Measurements from ENCODE around the gene DPYD. TPM values are rescaled to one million over a fixed set of nuclear protein-coding genes. Genes with fewer than 3 reads are reported as not detected.

DPYD gene
- total RNA-seq, 2 donors from 2014 or later = 40.3 to 50.3 TPM

DNA sequence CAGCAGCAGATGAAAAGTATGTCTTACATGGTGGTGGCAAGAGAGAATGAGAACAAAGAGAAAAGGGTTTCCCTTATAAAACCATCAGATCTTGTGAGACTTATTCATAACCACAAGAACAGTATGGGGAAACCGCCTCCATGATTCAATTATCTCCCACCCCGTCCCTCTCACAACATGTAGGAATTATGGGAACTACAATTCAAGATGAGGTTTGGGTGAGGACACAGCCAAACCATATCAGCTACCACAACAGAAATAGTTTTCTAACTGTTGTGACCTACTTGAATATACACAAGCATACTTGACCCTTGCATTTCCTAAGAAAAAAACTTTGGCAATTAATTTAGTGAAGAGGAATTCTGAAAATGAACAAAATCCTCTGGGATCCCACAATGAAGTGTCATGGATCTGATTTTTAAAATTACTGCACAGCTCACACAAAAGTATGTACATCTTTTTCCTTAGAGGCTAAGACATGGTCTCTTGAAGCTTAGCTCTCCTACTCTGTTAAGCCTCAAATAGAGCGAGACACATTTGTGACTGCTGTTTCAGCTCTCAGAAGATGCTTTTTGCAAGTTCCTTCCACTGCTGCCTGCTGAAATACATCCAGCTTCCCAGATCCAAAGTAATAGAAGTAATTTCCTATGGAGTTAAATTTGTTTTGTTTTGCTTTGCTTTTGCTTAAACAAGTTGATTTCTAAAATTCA lies 265.8 kb downstream of the DPYD start:
- DNase-seq (ENCODE audit: low spot score) = no peak
- intact Hi-C loops (cut with DNase I) = no loop called here

DNA sequence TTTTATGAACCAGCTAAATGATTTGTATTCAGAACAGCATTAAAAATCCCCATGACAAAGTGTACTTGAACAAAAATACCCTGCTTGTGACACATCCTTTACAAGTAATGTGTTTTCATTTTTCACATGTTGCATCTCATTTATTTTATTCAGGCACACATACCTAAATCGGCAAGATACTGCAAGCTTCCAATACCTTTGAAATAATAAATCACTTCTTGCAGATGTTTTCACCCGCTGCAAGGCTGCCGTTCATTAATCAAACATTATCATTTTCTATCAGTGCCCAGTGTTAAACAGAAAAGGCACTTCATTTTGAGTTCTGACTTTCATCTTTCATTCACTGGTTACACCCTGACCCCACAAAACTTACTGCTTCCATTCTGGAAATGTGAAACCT lies 269.6 kb downstream of the DPYD start:
- intact Hi-C loops (cut with DNase I) = no loop called here
- DNase-seq (ENCODE audit: low spot score) = no peak

DNA sequence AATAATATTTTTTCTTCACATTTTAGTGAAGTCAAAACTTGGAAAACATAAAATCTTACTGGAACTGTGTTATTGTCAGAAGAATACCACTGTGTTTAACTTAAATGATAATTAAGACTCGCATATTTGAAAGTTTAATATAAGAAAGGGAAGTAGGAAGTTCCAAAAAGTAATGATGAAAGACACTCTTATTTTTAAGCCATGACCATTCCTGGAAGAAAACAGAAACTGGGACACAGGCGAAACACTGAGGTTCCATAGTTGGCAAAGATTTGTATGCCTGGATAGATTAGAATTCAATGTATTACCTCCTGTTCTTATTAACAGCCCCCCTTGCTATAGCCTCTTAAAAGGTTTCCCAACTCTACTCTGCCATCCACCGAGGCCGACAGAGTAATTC lies 271.2 kb downstream of the DPYD start:
- intact Hi-C loops (cut with DNase I) = no loop called here
- DNase-seq (ENCODE audit: low spot score) = no peak

DNA sequence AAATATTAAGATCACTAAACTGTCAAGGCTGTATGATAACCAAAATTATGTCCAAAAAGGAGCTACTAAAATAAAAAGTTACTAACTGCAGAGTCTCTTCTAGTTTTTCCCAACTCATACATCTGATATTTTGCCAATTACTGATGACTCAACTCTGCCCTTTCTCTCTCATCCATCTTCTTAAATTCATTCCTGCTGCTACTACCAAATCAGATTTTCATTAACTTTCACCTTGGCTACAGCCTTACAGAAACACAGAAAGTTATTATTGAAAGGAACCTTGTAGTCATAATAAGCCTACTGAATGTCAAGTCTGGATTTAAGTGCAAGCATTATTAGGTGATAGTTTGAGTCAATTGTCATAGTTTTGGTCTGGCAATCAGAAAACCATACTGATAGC lies 273.1 kb downstream of the DPYD start:
- DNase-seq (ENCODE audit: low spot score) = no peak
- intact Hi-C loops (cut with DNase I) = no loop called here

DNA sequence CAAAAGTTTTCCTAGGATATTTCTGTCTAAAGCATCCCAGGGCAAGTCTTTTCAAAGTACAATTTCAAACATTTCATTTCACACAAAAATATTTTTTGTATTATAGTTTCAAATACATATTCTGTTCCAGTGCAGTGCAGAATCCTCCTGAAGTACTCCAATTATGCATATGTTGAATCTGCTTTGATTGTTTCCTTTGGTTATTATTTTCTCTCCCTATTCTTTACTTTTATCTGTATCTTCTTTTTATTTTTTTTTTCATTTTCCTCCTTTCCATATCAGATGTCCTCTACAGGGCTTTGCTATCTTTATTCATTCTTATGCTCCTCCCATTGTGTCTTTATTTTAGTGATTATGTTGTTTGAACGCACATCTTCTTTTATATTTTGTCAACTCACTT lies 274.8 kb downstream of the DPYD start:
- DNase-seq (ENCODE audit: low spot score) = no peak
- intact Hi-C loops (cut with DNase I) = no loop called here

DNA sequence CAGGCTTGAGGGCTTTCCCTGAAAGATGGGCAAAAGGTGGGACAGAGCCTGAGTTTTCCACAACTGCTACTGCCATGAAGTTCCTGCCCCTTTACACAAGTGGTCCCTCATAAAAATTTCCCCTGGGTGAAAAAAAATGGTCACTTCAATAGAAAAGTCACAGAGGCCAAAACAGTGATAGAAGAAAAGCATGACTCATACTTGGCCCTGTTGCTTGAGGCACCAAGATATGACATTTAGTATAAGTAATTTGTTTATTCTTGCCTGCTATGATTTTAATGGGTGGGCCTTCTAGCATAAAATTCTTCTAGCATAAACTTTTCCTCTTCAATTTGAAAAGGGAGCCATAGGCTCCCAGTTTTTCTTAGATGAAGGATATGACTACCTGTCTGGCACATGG lies 280.2 kb downstream of the DPYD start:
- no peak for DNase-seq (ENCODE audit: low spot score)
- intact Hi-C loops (cut with DNase I) = no loop called here

DNA sequence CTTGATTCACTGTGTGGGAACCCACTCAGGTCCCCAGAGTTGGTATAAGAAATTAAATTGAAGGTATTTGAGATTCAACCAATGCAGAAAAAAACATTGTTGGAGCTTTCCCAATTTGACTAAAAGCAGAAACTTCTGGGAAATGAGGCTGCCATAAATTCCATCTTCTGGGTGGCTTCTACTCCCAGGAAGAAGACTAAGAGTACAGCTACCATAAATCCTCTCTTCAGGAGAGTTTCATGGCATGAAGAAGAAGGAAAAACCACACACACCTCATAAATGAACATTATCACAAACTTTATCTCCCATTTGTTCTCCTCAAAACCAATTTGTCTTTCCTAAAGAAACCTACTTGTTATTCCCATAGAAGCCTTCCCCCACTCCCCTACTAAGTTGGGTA lies 283.9 kb downstream of the DPYD start:
- intact Hi-C loops (cut with DNase I) = no loop called here
- no peak for DNase-seq (ENCODE audit: low spot score)

DNA sequence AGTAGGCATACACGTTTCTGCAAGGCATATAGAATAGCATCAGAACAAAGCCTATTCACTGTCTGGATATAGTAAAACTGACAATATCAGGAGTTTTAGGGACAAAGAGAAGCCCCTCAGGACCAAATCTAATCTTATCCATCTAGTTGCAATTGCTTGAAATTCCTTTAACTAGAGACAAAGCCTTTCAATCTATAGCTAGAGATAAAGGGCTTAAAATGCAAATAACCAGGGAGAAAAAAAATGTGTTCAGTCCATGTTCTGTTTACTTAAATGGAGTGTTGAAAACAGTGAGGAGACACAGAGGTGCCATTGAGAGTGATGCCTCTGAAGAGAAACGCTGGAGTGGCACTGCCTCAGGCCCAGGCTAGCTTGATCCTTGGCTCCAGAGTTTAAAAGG lies 286.1 kb downstream of the DPYD start:
- no peak for DNase-seq (ENCODE audit: low spot score)
- intact Hi-C loops (cut with DNase I) = no loop called here

DNA sequence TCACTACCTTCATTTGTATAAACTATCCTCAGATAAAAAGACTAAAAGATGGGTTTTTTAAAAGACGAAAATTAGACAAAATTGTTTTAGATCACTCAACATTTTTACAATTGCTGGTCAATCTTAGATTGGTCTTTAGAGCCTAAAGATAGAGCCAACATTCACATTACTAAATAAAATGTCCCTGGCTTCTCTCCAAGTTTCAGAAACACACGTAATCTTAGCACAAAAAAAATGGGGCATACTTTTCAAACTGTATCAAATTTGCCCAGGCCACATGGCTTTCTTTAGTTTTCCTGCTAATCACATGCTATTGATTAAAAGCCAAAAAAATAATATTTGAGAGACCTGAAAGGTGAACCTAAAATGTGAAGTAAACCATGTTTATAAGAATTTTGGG lies 288.1 kb downstream of the DPYD start:
- intact Hi-C loops (cut with DNase I) = no loop called here
- DNase-seq (ENCODE audit: low spot score) = no peak

DNA sequence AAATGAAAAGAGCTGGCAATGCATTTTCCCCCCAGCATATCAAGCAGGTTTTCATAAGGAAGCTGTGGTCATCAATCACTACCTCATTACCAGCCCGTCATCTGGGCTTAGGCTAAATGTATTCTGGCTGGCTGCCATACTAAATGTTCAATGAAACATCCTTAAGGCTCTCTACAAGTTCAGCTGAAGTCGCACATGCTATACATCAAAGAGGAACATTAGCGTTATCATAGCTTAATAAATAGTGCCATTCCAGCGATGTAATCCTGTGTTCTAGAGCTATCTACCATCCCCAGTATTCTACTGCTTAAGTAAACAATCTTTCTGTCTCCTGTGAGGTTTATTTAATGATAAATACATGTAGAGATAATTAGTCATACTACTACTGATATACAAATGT lies 288.8 kb downstream of the DPYD start:
- intact Hi-C loops (cut with DNase I) = no loop called here
- DNase-seq (ENCODE audit: low spot score) = no peak

DNA sequence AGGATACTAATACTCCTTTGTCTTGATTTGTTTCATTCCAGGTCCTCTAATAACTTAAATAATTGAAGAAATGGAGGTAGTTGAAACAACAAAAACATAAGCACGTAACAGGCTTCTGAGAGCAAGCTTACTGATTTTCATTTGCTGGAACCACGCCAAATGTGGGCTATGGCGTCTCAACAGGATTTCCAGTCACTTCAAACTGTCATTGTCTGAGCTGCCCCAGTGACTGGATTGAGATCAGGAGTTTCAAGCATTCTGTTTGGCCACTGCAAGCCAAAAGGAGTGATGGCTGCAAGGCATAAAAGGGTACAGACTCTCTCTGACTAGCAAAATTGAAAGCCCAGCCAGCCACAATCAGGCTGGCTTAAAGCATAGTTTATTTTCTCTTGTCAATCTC lies 289.9 kb downstream of the DPYD start:
- intact Hi-C loops (cut with DNase I) = no loop called here

DNA sequence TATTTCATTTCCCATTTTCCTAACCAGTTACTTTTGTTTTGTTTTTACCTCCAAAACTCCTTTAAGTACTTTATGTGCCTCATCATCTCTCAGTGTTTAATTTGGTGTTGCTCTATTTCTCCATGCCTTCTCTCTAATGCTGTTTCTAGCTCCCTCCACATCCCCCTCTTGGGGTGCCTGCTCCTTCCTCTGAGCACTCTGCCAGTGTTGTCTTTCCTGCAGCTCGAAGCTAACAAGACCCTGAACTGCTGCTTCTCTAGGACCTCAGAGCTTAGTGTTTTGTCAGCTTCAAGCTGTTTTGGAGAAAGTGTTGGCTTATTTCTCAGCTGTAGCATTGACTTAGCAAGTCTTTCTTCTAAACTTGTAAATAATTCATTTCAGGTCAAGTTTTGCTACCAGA lies 290.6 kb downstream of the DPYD start:
- no peak for DNase-seq (ENCODE audit: low spot score)
- intact Hi-C loops (cut with DNase I) = no loop called here

More for the DNA sequence above, 289.9 kb downstream of the DPYD start:
- DNase-seq (ENCODE audit: low spot score) = no peak

DNA sequence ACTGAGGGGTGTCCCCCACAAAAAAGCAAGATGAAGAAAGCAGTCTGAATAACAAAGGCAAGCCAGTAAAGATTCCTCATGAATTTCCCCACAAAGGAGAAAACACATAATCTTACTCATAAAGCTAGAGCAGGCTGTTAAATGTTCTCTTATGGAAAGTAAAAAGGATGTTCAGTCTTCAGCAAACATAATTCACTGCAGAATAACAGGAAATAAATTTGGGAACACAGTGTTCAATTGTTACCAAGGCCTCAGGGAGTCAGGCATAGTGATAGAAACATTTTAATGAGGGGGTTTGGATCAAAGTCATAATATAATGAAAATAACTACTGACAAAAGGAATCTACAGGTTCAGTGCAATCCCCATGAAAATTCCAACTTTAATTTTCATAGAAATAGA lies 297.6 kb downstream of the DPYD start:
- no peak for DNase-seq (ENCODE audit: low spot score)
- intact Hi-C loops (cut with DNase I) = no loop called here

DNA sequence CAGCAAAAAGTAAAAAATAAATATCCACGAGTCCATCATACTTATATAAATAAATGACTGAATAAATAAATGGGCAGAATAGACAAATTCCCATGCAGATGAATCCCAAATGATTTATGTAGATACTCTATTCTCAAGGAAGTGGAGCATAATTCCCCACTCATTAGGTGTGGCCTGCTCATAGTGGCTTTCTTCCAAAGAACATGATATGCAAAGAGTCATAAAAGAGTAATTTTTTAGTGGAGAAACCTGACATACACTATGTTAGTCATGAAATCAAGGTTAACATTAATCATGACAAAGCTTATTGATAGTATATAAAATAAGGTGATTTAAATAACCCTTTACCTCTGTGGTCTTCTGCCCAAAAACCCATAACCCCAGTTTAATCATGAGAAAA lies 298.9 kb downstream of the DPYD start:
- intact Hi-C loops (cut with DNase I) = no loop called here
- no peak for DNase-seq (ENCODE audit: low spot score)

DNA sequence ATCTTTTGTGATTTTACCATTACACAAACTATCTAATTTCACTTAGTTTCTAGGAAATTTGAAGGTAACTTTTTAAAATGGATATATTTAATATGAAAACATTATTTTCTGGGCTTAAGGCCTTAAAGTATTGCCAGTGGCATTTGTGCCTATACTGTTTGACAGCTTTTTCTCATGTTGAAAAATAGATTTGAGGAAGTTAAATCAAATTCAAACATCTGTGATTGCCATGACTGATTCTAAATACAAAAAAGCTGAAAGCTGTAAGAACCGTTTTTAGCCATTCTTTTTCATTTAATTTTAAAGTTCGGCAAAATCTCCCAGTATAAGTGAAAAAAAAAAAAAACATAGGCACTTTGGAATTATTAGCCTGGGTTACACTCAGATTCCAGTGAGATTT lies 301.1 kb downstream of the DPYD start:
- DNase-seq (ENCODE audit: low spot score) = no peak
- intact Hi-C loops (cut with DNase I) = no loop called here

DNA sequence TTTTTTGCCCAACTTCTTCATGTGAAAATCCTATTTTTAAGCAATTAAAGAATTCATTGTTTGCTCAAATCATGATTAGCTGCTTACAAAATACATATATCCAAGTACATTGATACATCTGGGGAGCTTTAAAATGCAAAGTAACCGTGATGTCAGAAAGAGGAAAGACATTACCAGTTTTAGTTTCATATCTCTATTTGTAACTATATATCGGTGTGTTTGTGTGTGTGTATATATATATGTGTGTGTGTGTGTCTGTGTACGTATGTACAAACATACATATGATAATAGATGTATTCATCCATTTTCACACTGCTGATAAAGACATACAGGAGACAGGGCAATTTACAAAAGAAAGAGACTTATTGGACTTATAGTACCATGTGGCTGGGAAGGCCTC lies 310.1 kb downstream of the DPYD start:
- no peak for DNase-seq (ENCODE audit: low spot score)
- intact Hi-C loops (cut with DNase I) = no loop called here

DNA sequence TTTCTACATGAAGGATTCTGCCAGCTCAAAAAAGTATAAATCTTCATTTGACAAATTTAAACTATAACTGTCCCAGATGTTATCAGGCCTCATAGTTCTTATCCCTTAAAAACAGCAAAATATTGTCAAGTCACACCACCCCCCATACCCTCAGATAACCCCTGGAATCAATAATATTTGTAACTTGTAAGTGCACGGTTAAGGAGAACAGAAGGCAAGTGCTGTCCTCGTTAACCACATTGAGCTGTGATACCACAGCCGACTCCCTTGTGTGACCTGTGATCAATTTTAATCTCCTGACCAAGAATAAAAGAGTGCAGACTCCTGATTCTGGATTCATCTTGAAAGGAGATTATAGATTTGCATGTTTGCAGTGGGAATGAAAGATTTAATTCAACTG lies 310.7 kb downstream of the DPYD start:
- DNase-seq (ENCODE audit: low spot score) = no peak
- intact Hi-C loops (cut with DNase I) = no loop called here

DNA sequence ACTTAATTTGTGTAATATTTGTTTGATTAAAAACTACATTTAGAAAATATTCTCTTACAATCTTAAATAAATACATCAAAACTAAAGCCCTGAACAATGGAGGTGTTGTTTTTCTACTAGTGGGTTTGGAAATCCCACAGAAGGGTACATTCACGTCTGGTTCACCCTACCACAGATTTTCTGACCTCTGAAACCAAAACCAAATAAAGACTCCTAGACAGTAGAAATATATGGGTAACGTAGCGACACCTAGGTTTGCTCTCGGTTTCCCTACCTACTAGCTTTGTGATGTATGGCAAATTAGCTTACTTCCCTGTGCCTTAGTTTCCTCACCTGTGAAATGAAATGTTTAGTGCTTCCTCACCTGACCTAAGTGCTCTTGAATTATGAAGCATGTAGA lies 312.6 kb downstream of the DPYD start:
- no peak for DNase-seq (ENCODE audit: low spot score)
- intact Hi-C loops (cut with DNase I) = no loop called here

DNA sequence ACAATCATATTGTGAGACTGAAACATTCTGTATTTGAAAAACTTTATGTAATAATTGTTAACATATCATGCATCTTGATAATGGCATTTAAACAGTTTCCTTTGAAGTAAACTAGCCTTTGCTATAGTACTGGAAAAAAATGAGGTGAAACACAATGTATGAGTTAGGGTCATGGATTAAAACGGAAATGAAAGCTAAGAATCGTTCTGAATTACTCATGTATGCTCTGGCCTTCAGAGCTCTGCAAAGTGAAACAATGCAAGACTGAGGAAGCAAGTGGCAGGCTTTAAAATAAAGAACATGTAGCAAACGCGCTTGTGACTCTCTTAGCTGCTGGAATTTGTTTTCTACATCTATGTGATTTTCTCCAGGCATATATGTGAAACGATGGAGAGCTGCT lies 317.1 kb downstream of the DPYD start:
- no peak for DNase-seq (ENCODE audit: low spot score)
- intact Hi-C loops (cut with DNase I) = no loop called here

DNA sequence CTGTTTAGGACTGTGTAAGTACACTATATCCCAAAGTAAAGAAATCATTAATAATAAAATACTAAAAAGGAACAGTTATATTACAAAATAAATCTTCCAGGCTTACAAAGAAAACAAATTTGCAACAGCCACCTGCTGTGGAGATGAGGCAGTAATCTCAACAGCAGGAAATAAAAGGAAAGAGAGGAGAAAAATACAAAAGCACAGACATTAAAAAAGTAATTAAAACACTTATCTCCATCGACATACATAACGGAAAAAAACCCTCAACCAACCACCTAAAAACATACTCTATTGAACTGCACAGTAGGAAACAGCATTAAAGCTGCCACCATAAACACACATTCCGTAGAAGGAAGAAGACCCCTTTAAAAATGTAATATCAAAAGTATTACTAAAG lies 317.6 kb downstream of the DPYD start:
- no peak for DNase-seq (ENCODE audit: low spot score)
- intact Hi-C loops (cut with DNase I) = no loop called here

DNA sequence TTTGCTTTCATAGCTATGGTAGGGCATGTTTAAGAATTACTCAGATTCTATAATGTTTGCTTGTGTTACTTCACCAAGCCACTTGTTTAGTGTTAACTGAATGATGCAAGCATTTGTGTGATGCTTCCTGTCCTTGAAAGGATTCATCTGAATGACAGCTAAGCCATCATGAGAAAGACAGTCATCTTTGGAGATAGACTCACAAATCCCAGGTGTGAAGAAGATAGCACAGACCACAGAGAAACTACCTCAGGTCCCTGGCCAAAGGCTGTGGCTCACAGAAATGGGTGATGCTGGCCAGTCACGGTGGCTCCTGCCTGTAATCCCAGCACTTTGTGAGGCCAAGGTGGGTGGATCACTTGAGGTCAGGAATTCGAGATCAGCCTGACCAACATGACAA lies 321.4 kb downstream of the DPYD start:
- no peak for DNase-seq (ENCODE audit: low spot score)
- intact Hi-C loops (cut with DNase I) = no loop called here

DNA sequence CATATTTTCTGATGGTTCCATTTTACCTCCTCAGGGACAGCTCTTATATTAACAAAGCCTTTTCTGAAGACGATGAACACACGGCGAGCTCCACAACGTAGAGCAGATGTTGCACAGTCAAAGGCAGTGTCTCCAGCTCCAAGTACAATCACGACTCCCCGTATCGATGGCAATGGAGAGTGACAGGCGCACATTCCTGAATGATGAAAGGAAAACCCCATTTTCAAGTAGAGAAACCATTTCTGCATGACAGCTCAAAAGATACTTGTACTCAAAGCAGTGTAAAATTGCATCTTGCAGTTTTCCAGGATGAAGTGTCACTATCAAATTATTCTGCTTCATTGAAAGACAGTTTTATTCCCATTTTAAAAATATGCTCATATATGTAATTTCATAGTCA lies 327.6 kb downstream of the DPYD start:
- intact Hi-C loops (cut with DNase I) = no loop called here

More for the DNA sequence above, 327.6 kb downstream of the DPYD start:
- no peak for DNase-seq (ENCODE audit: low spot score)

Measured in posterior vena cava (tissue), 2 donors.